K562 (cell line): Measurements from ENCODE around the gene CTXN1. TPM values are rescaled to one million over a fixed set of nuclear protein-coding genes. Genes with fewer than 3 reads are reported as not detected.

Source experiments
- ATAC-seq: fragments of 200-7000 bp; cut with Tn5 transposase; 3 replicates; pipeline ENCODE4 v1.9.1; 2020; ENCODE audit warnings: moderate library complexity
- BruUV-seq: library from RNA; stranded (reverse); fragments of 400-500 nt; replicated peaks from 2 replicates; lab custom pipeline; 2021; lab: Mats Ljungman, UMichigan
- CTCF ChIA-PET: fragments of 300-600 bp; formaldehyde crosslinking; extraction: SDS; loops from one replicate; lab custom pipeline; 2021; ENCODE audit warnings: low intra/inter-chr PET ratio; lab: Yijun Ruan, JAX
- POLR2A ChIA-PET: fragments of 300-600, 350-650 bp; sonication (Branson Sonifier 250); formaldehyde crosslinking; extraction: SDS; loops from one replicate; lab custom pipeline; 2021; ENCODE audit warnings: antibody characterized with exemption, inconsistent platforms; lab: Yijun Ruan, JAX
- DNase-seq, 4 experiments: peaks; one replicate each; pipeline versions ENCODE4 v3.0.0 to v3.0.0-alpha.2; 2011 to 2018; ENCODE audit warnings: low spot score in 3 of 4, mixed read lengths in 3 of 4; ENCODE audit errors: extremely low read depth in 1 of 4
- FAIRE-seq: peaks from 2 replicates; lab custom pipeline; 2011; peaks lifted over from hg19 to GRCh38; lab: Jason Lieb, UNC
- H2AFZ ChIP-seq: 2 replicates; pipeline ENCODE4 v1.6.0; 2011; ENCODE audit warnings: low read depth, low read length, control low read depth, inconsistent platforms
- H3K27ac ChIP-seq: fragments of 200-600 bp; 3 replicates; pipeline ENCODE4 v1.8.0; 2011; ENCODE audit warnings: low read depth, mild to moderate bottlenecking, control low read depth, inconsistent platforms, low read length, moderate library complexity, mixed read lengths; ENCODE audit errors: extremely low read depth
- H3K27me3 ChIP-seq, 2 experiments: fragments of 300-600 bp in 1 of 2; 2 replicates in 1 of 2; 3 replicates in 1 of 2; pipeline versions ENCODE4 v1.6.0 to v1.8.0; 2011; ENCODE audit warnings: inconsistent platforms in 2 of 2, low read length in 2 of 2, mild to moderate bottlenecking in 1 of 2, mixed read lengths in 1 of 2, moderate library complexity in 1 of 2; ENCODE audit not compliant: control insufficient read depth in 2 of 2, insufficient read depth in 2 of 2
- H3K36me3 ChIP-seq: fragments of 300-600 bp; 3 replicates; pipeline ENCODE4 v1.8.0; 2011; ENCODE audit warnings: mild to moderate bottlenecking, low read length, inconsistent platforms; ENCODE audit not compliant: control insufficient read depth, insufficient read depth
- H3K4me1 ChIP-seq, 2 experiments: fragments of 200-600 bp in 1 of 2; replicated peaks in 1 of 2; 2 replicates in 1 of 2; 3 replicates in 1 of 2; pipeline versions ENCODE4 v1.5.1 to v1.8.0; 2011; ENCODE audit warnings: inconsistent platforms in 2 of 2, low read length in 2 of 2, mild to moderate bottlenecking in 1 of 2, mixed read lengths in 1 of 2, moderate library complexity in 1 of 2; ENCODE audit not compliant: control insufficient read depth in 2 of 2, insufficient read depth in 2 of 2
- H3K4me2 ChIP-seq: 2 replicates; pipeline ENCODE4 v1.6.1; 2011; ENCODE audit warnings: low read length, control low read depth, inconsistent platforms, mixed read lengths; ENCODE audit not compliant: insufficient read depth
- H3K4me3 ChIP-seq: fragments of 200-600 bp; sonication (generic), shearing (Covaris generic); 2 replicates; pipeline ENCODE4 v1.5.1; 2016; ENCODE audit warnings: control low read depth, inconsistent platforms
- H3K79me2 ChIP-seq: fragments of 200-600 bp; 3 replicates; pipeline ENCODE4 v1.8.0; 2011; ENCODE audit warnings: low read length, inconsistent platforms; ENCODE audit not compliant: control insufficient read depth, insufficient read depth
- H3K9ac ChIP-seq, 2 experiments: 2 replicates each; pipeline versions ENCODE4 v1.6.0 to v1.6.1; 2011; ENCODE audit warnings: low read depth in 2 of 2, low read length in 2 of 2, control low read depth in 1 of 2, inconsistent platforms in 1 of 2, mild to moderate bottlenecking in 1 of 2, mixed read lengths in 1 of 2; ENCODE audit not compliant: insufficient read depth in 1 of 2
- H3K9me1 ChIP-seq: one replicate; pipeline ENCODE4 v1.6.0; 2011; ENCODE audit warnings: inconsistent platforms, mild to moderate bottlenecking, low read length, moderate library complexity; ENCODE audit not compliant: control insufficient read depth, insufficient read depth
- H3K9me3 ChIP-seq: replicated peaks from 2 replicates; pipeline ENCODE4 v1.5.1; 2011; ENCODE audit warnings: low read depth, low read length, inconsistent platforms; ENCODE audit not compliant: control insufficient read depth, insufficient read depth
- H4K20me1 ChIP-seq: replicated peaks from 2 replicates; pipeline ENCODE4 v1.6.1; 2011; ENCODE audit warnings: low read length, inconsistent platforms, mixed read lengths; ENCODE audit not compliant: control insufficient read depth, insufficient read depth
- C11orf30 ChIP-seq: fragments of 450-650 bp; IDR thresholded peaks from 2 replicates; pipeline ENCODE4 v1.6.1; 2016; ENCODE audit warnings: low read depth, mild to moderate bottlenecking
- ELK1 ChIP-seq: sonication (generic); formaldehyde crosslinking; IDR thresholded peaks from 2 replicates; pipeline ENCODE4 v1.8.1; 2022; ENCODE audit warnings: missing genetic modification reagents
- FIP1L1 ChIP-seq: fragments of 200-400 bp; formaldehyde crosslinking; IDR thresholded peaks from 2 replicates; pipeline ENCODE4 v1.6.1; 2018; ENCODE audit warnings: mild to moderate bottlenecking, low read depth, low read length; ENCODE audit not compliant: poor library complexity, severe bottlenecking
- LCOR ChIP-seq: sonication (generic); formaldehyde crosslinking; IDR thresholded peaks from 2 replicates; pipeline ENCODE4 v1.8.0; 2022; ENCODE audit warnings: mild to moderate bottlenecking, missing genetic modification reagents
- MECOM ChIP-seq: fragments of 250-450 bp; sonication (Bioruptor Pico); IDR thresholded peaks from 2 replicates; pipeline ENCODE4 v1.8.0; 2022; ENCODE audit warnings: inconsistent platforms
- NR1H2 ChIP-seq: sonication (generic); formaldehyde crosslinking; IDR thresholded peaks from 2 replicates; pipeline ENCODE4 v1.4.0; 2020; ENCODE audit warnings: mild to moderate bottlenecking, missing genetic modification reagents
- RHOXF2B ChIP-seq: fragments of 250-450 bp; sonication (Bioruptor Pico); conservative IDR thresholded peaks from 2 replicates; pipeline ENCODE4 v1.5.1; 2021
- SFPQ ChIP-seq: fragments of 200-400 bp; formaldehyde crosslinking; IDR thresholded peaks from 2 replicates; pipeline ENCODE4 v1.6.1; 2017; ENCODE audit warnings: mild to moderate bottlenecking, low read depth, low read length, moderate library complexity
- TCF3 ChIP-seq: sonication (generic); formaldehyde crosslinking; IDR thresholded peaks from 2 replicates; pipeline ENCODE4 v1.4.0; 2020; ENCODE audit warnings: mild to moderate bottlenecking, missing genetic modification reagents
- U2AF2 ChIP-seq: fragments of 200-400 bp; formaldehyde crosslinking; optimal IDR thresholded peaks from 2 replicates; pipeline ENCODE3; 2017; ENCODE audit warnings: low read depth, mild to moderate bottlenecking, low read length
- ZFP91 ChIP-seq: sonication (generic); formaldehyde crosslinking; IDR thresholded peaks from 2 replicates; pipeline ENCODE4 v1.8.0; 2022; ENCODE audit warnings: mild to moderate bottlenecking, missing genetic modification reagents
- ZKSCAN3 ChIP-seq: fragments of 250-450 bp; sonication (Bioruptor Pico); IDR thresholded peaks from 2 replicates; pipeline ENCODE4 v1.4.0; 2020
- ZSCAN32 ChIP-seq: fragments of 450-650 bp; formaldehyde crosslinking; IDR thresholded peaks from 2 replicates; pipeline ENCODE4 v1.4.0; 2020; ENCODE audit warnings: mild to moderate bottlenecking, moderate library complexity
- WGBS: fragments of 100-300 bp; shearing (Covaris generic); methylation state at CpG from one replicate; pipeline ENCODE4 v1.1.6; 2016; ENCODE audit warnings: low coverage, mixed read lengths; ENCODE audit not compliant: insufficient coverage; ENCODE audit errors: missing lambda C conversion rate; 5-methylcytosine and 5-hydroxymethylcytosine counted together
- in situ Hi-C: fragments of 300-500 bp; cut with MboI; formaldehyde crosslinking; loops from 4 replicates; pipeline ENCODE4 v1.15.0; 2018; ENCODE audit warnings: inconsistent platforms, mixed read lengths
- intact Hi-C: fragments of 100-400 bp; cut with micrococcal nuclease; formaldehyde crosslinking; loops from 2 replicates; pipeline ENCODE4 v1.14.2; 2022
- polyA plus RNA-seq, 8 experiments: library from polyadenylated mRNA; depleted of rRNA in 4 of 8; stranded (reverse) in 5 of 8; unstranded in 3 of 8; fragments of >200 nt; fragmentation: Nextera tagmentation in 2 of 8; fragmentation: Illumina TruSeq in 1 of 8; extraction: Ambion mirVana in 2 of 8; extraction: Trizol in 1 of 8; gene quantifications; 2 replicates each; pipeline versions ENCODE4 v1.2.1 to v1.2.3, GENCODE V29; 2011 to 2014; ENCODE audit warnings: inconsistent platforms in 1 of 8, missing spikeins in 1 of 8
- total RNA-seq, 7 experiments: library from RNA; depleted of rRNA in 6 of 7; stranded (reverse); fragments of >200 nt in 6 of 7; fragmentation: Illumina TruSeq in 2 of 7; extraction: Trizol in 2 of 7; gene quantifications; 2 replicates each; pipeline versions ENCODE4 v1.2.1 to v1.2.3, GENCODE V29; 2011 to 2021; ENCODE audit warnings: low replicate concordance in 1 of 7
- TF ChIP-seq, protein P1 (sequence below): IDR thresholded peaks from 2 replicates; pipeline ENCODE4 v1.6.1; 2016; ENCODE audit warnings: missing genetic modification characterization, missing compliant biosample characterization
- TF ChIP-seq, protein P2 (sequence below): fragments of 250-450 bp; sonication (Bioruptor Pico); IDR thresholded peaks from 2 replicates; pipeline ENCODE4 v1.8.0; 2022; ENCODE audit warnings: moderate library complexity, mild to moderate bottlenecking, inconsistent platforms

Gene CTXN1
- total and polyA plus RNA-seq, 9 of the 15 experiments (the other 6 are each of a cell fraction or from before 2014, with no cell fraction given) = 0.15 to 37.4 (median 1.8) TPM; not detected in 2

DNA sequence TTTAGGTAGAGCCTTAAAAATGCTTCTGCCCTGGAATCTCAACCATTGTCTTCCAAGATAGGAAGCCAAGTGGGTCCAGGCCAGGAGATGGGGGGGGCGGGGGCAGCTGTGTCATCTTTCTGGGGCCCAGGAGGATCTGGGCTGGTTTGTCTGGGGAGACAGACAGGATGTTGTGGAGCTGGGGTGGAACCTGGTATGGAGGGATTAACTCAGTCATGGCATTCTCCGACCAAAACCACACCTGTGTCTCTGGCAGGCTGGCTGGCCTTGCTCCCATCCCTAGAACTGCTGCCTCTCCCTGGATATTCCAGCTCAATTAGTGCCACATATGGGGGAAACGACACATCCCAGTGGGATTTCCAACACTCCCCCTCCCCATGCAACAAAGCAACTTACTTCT is 25.0 kb downstream of the CTXN1 start:
- Histone ChIP-seq H3K9me1 (peaks cover 7% of the 10 kb centered on the region), H3K27me3 (no peaks in the 10 kb centered on the region), H3K4me3 (no peak overlapping the region), H3K27ac (no peak overlapping the region), H2AFZ (no peak overlapping the region), H3K79me2 (peaks cover 33% of the 10 kb centered on the region), H3K9ac (no peak overlapping the region), H4K20me1 (no peaks in the 10 kb centered on the region), H3K4me2 (no peak overlapping the region), H3K9me3 (no peaks in the 10 kb centered on the region), H3K36me3 (peaks cover 31% of the 10 kb centered on the region; the same call in 2 of the 3 replicates), H3K4me1 (peaks cover 13 to 46% of the 10 kb centered on the region in 2 experiments; a peak in 4 of 5 replicates)
- intact Hi-C loops (no loop called here), in situ Hi-C loops (no loop called here)
- ATAC-seq (no peak), DNase-seq (no peak), FAIRE-seq (no peak)
- CTCF ChIA-PET = interaction anchor here (1.2 kb wide), 1 partner anchor 48 kb away, joined by 3 read pairs; no protein-coding TSS in a partner anchor
- WGBS = 67% methylated on average over 2 of the region's 3 CpGs
- BruUV-seq = no TSS peak
- POLR2A ChIA-PET = interaction anchor here (0.5 to 5.3 kb wide), 6 partner anchors 12 to 891 kb away, joined by 3 to 72 read pairs (median 4); partner anchors contain the start of genes LRRC8E and SNAPC2
- no peak for TF ChIP-seq C11orf30
- TF ChIP-seq U2AF2 = no peak
- TF ChIP-seq ELK1 = no peak
- TF ChIP-seq, protein P1, sequence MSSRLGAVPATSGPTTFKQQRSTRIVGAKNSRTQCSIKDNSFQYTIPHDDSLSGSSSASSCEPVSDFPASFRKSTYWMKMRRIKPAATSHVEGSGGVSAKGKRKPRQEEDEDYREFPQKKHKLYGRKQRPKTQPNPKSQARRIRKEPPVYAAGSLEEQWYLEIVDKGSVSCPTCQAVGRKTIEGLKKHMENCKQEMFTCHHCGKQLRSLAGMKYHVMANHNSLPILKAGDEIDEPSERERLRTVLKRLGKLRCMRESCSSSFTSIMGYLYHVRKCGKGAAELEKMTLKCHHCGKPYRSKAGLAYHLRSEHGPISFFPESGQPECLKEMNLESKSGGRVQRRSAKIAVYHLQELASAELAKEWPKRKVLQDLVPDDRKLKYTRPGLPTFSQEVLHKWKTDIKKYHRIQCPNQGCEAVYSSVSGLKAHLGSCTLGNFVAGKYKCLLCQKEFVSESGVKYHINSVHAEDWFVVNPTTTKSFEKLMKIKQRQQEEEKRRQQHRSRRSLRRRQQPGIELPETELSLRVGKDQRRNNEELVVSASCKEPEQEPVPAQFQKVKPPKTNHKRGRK (tag) = no peak
- TF ChIP-seq RHOXF2B (CRISPR knock-in tag) = no peak
- no peak for TF ChIP-seq SFPQ
- TF ChIP-seq LCOR (CRISPR knock-in tag) = no peak
- no peak for TF ChIP-seq NR1H2 (CRISPR knock-in tag)
- TF ChIP-seq, protein P2, sequence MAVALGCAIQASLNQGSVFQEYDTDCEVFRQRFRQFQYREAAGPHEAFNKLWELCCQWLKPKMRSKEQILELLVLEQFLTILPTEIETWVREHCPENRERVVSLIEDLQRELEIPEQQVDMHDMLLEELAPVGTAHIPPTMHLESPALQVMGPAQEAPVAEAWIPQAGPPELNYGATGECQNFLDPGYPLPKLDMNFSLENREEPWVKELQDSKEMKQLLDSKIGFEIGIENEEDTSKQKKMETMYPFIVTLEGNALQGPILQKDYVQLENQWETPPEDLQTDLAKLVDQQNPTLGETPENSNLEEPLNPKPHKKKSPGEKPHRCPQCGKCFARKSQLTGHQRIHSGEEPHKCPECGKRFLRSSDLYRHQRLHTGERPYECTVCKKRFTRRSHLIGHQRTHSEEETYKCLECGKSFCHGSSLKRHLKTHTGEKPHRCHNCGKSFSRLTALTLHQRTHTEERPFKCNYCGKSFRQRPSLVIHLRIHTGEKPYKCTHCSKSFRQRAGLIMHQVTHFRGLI (CRISPR knock-in tag) = no peak
- TF ChIP-seq FIP1L1 = no peak
- no peak for TF ChIP-seq ZKSCAN3 (CRISPR knock-in tag)
- no peak for TF ChIP-seq TCF3 (CRISPR knock-in tag)
- no peak for TF ChIP-seq ZSCAN32 (CRISPR knock-in tag)
- TF ChIP-seq ZFP91 = no peak
- no peak for TF ChIP-seq MECOM
